ENCODE measurements around the gene SBF1.

DNA sequence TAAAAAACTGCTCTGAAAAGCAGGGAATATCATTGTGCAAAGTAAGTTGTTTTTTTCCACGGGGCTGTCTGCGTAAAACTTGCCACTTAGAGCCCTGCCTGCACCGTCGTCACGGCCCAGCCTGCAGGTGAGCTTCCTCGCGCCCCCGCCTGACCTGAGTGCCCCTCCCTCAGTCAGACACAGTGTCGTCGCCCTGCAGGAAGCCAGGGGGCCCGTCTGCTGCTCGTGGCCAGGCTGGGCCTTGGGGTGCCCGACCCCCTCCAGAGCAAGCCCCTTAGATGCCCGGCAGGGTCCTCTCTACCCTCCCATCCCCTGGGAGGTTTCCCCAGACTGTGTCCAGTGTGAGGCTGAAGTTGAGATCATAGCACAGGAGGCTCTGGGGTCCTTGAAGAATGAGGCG is 31.6 kb downstream of the SBF1 start:
- TF ChIP-seq YY1 (IDR thresholded peaks at IDR 0.05; ENCODE audit: insufficient read depth, insufficient read length) (no peak), SUZ12 (IDR thresholded peaks at IDR 0.05; ENCODE audit: extremely low read depth, insufficient read depth, insufficient read length) (no peak), ZNF274 (IDR thresholded peaks at IDR 0.05; ENCODE audit: low read depth, low read length) (no peak)
